ENCODE data around the gene FA2H.
A peak's percentile ranks its signal among the peaks of the same experiment; 100 is the strongest.
"Not testable (repeated sequence)": the region's sequence is repeated elsewhere in the genome, so short reads cannot be mapped to it uniquely, and the experiment has no call there.

The FA2H gene

DNA sequence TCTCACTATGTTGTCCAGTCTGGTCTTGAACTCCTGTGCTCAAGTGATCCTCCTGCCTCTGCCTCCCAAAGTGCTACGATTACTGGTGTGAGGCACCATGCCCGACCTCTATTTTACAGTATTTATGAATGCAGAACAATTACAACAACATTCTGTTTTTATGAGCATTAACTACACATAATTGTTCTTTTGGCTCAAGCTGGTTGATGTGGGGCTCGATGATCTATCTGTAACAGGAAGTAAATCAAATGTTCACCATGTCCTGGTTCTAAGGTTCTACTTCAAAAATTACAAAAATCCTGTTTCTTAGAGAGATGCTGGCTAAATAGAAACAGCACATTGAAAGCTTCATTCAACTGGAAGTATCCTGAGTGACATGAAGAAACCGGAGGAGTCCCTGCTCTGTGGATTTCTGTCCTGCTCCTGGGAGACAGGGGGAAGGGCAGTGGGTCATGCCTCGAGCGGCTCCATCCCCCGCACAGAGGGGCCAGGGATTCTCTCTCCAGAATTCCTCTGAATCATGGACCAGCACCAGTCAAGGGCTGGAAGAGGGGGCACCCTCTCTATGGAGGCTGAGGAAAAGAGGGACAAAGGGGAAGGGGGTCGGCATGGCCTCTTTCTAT lies 31.5 kb downstream of the FA2H start:
- no peak for DNase-seq

- DNase-seq: peak; percentile 21
These were observed 32.6 kb downstream of the FA2H start for GRCh38 chr16:74742051-74742481.

DNA sequence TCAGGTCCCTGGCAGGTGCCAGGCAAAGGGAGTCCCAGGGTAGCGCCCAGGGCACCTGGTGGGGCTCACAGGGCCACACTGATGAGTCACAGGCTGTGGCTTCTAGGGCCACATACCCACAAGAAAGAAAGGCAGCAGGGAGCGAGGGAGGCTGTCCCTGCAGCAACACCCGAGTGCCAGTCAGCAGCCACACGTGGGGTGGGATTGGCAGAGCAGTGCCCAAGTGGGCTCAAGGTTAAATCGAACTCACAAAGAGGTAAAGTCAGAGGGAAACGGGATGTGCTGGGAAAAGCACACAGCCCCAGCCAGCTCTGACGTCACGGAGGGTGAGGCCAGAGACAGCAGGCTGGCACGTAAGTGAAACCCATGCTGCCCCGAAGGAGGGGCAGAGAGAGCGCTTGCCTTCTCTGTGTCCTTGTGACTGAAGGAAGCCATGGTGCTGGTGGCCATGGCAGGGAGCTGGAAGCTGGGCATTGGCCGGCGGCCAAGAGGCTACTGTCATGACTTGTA lies 33.8 kb downstream of the FA2H start:
- DNase-seq: no peak

- DNase-seq: no peak
These were observed 35.3 kb downstream of the FA2H start for GRCh38 chr16:74739275-74739674.

DNA sequence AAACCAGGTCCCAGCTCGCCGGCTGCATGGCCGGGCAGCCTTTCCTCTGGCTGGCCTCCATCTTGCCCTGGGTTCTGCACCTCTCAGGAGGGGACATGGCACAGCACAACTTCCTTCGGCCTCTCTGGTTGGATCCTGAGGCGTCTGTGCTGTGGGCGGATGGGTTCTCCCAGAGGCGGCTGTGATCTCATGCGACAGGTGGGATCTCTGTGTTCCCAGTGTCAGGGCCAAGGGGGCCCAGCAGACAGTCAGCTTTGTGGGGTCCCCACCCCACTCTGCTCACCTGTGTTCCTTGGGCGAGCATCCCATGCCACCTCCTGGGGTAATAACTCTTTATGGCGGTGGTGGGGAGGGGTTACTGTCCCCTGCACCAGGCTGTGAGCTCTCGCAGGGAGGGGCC lies 35.8 kb downstream of the FA2H start:
- DNase-seq: no peak

- DNase-seq: peak; percentile 17
These were observed 36.5 kb downstream of the FA2H start for GRCh38 chr16:74738113-74738541.

DNA sequence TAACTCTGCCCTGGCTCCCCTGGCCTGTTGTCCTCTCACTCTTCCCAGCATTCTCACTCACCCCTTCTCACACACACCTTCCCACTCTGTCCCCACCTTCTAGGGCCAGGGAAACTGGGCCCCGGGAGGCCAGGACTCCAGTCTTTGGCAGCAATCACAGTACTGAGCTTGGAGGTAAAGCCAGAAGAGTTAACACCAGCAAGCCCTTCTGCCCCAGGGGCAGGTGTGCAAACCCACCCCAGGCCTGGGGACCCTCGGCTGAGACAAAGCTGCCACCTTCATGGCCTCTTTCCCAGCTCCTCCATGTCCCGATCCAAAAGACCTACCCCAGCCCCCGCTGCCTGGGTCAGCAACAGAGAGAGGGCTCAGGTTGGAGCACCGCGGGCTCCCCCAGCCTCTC lies 37.1 kb downstream of the FA2H start:
- DNase-seq: no peak

GRCh38 chr16:74736531-74737157 lies 38.0 kb downstream of the FA2H start:
- no peak for DNase-seq

- DNase-seq: no peak
These were observed 39.1 kb downstream of the FA2H start for GRCh38 chr16:74735554-74735953.

DNA sequence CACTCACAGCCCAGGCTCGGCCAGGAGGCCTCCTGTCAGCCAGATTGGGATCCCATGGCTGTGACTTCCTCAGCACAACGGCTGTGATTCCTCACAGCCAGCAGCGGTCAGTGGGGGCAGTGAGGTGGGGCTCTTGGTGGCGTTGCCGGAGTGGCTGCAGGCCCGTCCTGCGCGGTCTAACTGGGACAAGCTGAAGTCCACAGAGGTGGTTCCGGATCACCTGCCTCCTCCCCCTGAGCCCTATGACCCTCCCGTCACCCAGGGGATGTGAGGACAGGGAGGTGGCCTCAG lies 39.5 kb downstream of the FA2H start:
- DNase-seq: no peak

- no peak for DNase-seq
These were observed 40.1 kb downstream of the FA2H start for GRCh38 chr16:74734361-74735161.

DNA sequence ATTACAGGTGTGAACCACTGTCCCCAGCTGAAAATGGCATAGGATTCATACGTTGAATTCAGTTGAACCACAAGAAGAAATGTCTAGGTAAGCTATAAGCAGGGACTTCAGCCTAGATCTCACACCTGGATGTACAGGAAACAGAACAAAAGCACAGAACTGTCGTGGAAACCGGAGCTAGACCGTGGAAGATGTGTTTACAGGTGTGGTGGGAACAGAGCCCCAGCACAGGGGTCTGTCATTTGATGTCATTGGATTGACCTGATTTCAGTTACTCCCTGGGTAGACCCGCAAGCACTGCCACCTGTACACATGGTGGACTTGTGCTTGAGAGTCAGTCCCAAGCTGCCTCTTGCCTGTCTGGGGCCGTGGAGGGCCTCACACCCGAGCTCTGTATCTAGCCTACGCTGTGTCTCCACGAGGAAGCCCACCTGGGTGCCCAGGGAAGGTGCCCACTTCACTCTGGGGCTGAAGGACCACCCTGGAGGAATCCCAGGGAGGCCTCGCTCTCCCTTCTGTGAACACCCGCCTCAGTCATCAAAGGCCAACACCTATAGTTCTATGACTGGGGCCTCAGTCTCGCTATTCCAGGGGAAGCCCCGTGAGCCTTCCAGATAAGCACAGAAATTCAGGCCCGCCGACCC lies 41.8 kb downstream of the FA2H start:
- no peak for DNase-seq

DNA sequence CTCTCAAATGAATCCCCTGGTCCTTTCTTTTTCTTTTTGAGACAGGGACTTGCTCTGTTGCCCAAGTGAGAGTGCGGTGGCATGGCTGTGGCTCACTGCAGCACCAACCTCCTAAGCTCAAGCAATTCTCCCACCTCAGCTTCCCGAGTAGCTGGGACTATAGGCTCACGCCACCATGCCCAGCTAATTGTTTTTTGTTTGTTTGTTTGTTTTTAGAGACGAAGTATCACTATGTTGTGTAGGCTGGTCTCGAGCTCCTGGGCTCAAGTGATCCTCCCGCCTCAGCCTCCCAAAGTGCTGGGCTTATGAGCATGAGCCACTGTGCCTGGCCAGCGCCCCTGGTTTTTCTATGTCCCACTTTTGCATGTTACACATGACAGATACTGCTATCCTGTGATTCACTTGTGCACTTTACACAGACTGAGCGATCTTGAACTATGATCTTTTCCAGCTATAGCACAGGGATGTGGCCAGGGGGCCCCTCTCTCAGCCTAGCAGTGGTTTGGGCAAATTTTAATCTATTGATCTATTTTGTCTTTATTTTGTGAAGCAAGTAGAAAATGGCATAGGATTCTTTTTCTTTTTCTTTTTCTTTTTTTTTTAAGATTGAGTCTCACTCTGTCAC lies 42.7 kb downstream of the FA2H start:
- no peak for DNase-seq

DNA sequence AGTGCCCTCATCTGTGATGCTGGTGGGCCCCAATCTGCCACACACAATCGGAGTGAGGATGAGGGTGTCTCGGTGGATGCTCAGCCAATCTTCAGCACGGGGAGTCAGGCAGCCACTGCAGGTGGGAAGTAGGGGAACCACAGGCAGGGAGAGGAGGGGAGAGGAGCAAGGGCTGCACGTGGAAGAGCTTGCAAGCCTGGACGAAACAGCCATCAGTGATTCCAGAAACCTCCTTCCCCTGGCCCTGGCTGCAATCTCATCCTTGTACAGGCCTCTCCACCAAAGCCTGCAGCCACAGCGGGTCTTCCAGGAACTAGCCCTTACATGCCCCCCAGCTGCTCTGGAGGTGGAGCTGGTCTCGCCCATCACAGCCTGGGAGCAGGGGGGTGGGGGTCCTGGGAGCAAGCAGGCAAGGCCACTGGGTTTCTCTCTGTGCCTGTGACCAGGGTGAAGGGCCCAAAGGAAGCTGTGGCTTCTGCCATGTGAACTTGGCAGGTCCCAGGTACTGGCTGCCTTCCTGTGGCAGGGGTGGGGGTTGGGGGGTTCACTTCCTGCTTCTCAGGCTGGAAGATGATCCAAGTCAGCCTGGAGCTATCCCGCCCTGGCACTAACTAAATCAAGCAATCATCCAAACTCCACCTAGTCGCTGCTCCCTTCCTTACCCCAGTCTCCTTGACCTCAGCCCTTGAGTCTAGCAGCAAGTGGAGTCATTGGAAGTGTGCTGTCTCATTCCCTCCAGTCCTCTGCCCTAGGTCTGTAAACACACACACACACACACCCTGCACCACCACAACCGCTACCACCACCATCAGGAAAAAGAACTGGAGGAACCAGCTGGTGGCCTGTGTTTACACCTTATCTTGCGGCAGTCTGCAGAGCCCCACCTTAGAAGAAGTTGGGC lies 44.6 kb downstream of the FA2H start:
- DNase-seq: no peak

- no peak for DNase-seq
These were observed 46.7 kb downstream of the FA2H start for GRCh38 chr16:74727903-74728302.

DNA sequence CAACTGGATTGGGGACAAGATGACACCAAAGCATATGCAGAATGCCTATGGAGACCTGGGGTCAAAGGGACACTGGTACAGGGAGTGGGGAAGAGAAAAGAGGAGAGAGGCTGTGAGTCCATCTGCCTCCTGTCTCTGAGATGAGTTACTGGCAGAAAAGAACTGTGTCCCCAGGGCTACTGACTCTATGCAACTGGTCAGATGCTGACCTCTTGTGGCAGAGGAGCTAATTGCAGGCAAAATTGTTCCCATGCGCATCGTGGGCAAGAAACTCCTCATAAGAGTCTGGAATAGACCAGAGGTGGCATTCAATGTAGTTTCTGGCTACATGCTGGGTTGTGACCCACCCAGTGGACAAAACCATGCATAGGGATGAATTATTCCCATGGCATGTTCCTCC lies 47.9 kb downstream of the FA2H start:
- no peak for DNase-seq

DNA sequence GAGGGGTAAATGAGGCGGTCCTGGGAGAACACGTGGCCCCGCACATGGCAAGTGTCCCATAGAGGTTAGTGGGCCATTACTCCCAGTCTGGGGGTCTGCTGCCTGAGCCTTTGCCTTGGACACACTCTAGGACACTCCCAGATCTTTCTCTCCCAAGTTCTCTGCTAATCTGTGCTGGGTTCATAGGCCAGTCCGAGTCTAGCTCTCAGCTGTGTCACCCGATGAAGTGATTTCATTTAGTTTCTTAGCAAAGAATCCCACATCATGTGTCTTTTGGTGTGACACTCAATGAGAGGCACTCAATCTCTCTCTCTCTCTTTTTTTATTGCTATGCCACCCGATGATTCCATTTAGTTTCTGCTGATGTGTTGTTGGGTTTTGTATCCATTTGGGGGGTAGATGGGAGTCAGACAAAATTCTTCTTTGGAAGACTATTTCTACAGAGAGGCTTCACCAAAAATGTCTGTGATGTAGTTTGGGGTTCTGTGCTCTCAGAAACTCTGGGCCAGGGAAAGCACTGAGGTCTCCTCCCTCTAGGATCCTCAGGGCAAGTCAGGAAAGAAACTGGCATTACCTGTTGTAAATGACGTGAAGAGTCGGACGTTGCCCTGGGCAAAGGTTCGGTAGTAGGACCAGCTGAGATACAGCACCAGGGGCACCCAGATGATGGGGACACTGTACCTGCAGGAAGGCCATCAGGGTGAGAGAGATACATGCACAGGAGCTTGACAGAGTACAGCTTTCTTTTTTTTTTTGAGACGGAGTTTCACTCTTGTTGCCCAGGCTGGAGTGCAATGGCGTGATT lies 48.8 kb downstream of the FA2H start:
- DNase-seq: no peak

- DNase-seq: peak; percentile 21
These were observed 49.6 kb downstream of the FA2H start for GRCh38 chr16:74724820-74725549.

DNA sequence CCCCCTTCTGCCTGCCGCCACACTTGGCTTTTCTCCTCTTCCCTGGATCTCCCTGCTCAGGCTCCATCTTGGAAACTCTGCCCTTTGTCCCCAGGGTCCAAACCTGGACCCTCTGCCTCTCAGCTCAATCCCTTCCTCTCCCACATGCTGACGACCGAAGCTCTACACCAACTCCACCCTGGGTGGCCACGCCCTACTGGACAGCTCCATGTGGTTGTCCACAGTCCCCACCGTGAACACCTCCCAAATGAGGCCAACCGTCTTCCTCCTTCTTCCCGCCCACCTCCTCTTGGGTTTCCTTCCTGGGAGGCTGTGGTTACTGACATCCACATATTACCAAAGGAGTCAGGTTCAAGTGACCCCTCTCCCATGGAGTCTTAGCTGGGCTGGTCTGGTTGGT lies 51.4 kb downstream of the FA2H start:
- DNase-seq: no peak

- not testable (repeated sequence) for DNase-seq
These were observed 52.5 kb downstream of the FA2H start for GRCh38 chr16:74722156-74722555.
